DMS153 (cell line): ENCODE measurements around the gene NFATC1.

ENCODE experiments used
- DNase-seq: peaks from one replicate; lab custom pipeline; 2025; lab: John Stamatoyannopoulos, UW

NFATC1 gene

DNA sequence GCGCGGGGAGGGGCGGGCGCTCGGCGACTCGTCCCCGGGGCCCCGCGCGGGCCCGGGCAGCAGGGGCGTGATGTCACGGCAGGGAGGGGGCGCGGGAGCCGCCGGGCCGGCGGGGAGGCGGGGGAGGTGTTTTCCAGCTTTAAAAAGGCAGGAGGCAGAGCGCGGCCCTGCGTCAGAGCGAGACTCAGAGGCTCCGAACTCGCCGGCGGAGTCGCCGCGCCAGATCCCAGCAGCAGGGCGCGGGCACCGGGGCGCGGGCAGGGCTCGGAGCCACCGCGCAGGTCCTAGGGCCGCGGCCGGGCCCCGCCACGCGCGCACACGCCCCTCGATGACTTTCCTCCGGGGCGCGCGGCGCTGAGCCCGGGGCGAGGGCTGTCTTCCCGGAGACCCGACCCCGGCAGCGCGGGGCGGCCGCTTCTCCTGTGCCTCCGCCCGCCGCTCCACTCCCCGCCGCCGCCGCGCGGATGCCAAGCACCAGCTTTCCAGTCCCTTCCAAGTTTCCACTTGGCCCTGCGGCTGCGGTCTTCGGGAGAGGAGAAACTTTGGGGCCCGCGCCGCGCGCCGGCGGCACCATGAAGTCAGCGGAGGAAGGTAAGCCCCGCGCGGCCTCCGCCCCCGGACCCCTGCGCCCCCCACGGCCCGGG, at the start of gene NFATC1:
NFATC1 (plus strand) TSS at position 170 of the 644 bp plus-strand sequence; CDS start at position 465, 295 bp downstream.
- no peak for DNase-seq

DNA sequence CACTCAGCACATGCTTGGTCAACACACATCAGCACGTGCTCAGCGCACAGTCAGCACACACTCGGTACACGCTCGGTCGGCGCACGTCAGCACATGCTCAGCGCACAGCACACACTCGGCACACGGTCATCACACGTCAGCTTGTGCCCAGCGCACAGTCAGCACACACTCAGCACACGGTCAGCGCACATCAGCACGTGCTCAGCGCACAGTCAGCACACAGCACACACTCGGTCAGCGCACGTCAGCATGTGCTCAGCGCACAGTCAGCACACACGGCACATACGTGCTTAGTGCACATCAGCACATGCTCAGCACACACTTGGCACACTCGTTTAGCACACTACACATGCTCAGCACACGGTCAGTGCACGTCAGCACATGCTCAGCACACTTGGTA, 49.7 kb upstream of the NFATC1 start:
- DNase-seq: no peak

DNA sequence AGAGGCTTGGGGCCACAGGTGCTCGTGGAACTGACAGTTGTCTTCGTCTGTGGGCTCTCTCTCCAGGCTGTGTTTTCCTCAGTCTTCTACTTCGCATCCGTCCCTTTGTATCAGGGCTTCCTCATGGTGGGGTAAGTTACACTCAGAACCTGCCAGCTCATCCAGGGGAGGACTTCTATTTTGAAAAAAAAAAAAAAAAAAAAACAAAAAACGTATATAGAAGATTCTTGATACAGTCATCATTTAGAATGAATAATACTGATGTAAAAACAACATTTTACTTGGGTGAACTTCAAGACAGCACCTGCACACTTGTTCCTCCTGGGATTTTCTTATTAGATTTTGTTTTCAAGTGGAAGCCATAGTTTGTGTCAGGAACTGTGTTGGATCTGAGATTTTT, 47.7 kb upstream of the NFATC1 start:
- no peak for DNase-seq

DNA sequence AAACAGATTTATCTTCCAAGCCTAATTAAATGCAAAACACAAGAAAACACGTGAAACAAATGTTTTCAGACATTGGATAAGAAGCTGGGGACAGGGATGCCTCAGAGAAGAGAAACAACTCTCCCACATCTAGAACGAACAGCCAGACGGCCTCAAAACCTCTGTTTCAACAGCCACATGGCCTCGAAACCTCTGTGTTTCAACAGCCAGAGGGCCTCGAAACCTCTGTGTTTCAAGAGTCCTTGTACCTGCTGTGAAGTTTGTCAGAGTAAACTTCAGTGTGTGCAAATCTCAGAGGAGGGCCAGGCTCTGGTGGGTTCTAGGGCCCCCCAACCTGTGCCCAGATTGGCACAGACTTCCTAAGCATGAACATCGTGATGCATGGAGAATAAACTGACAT, 43.3 kb upstream of the NFATC1 start:
- no peak for DNase-seq

DNA sequence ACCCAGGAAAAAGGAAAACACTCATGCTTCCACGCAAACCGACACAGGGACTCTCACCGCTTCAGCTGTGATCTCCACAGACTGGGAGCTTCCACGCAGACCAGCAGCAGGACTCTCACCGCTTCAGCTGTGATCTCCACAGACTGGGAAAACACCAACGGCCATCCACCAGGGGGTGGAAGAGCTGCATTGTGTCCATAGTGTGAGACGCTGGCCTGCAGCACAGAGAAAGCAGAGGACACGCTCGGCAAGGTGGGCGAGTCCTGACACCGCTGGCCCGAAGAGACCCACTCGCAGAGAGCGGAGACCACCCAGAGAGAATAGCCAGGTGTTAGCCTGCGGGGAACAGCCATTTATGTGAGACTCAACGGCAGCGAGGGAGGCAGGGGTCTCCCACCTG, 42.5 kb upstream of the NFATC1 start:
- no peak for DNase-seq

DNA sequence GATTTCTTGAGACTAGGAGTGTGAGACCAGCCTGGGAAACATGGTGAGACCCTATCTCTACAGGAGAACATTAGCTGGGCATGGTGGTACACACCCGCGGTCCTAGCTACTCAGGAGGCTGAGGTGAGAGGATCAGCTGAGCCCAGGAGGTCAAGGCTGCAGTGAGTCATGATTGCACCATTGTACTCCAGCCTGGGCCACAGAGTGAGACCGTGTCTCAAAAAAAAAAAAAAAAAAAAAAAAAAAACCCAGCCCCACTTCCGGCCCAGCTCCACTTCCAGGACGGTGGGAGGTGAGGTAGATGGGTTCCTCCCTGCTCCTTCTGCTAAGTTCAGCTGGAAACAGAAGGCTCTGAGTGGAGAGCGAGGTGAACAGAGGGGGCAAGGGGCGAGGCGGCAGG, 41.4 kb upstream of the NFATC1 start:
- no peak for DNase-seq

DNA sequence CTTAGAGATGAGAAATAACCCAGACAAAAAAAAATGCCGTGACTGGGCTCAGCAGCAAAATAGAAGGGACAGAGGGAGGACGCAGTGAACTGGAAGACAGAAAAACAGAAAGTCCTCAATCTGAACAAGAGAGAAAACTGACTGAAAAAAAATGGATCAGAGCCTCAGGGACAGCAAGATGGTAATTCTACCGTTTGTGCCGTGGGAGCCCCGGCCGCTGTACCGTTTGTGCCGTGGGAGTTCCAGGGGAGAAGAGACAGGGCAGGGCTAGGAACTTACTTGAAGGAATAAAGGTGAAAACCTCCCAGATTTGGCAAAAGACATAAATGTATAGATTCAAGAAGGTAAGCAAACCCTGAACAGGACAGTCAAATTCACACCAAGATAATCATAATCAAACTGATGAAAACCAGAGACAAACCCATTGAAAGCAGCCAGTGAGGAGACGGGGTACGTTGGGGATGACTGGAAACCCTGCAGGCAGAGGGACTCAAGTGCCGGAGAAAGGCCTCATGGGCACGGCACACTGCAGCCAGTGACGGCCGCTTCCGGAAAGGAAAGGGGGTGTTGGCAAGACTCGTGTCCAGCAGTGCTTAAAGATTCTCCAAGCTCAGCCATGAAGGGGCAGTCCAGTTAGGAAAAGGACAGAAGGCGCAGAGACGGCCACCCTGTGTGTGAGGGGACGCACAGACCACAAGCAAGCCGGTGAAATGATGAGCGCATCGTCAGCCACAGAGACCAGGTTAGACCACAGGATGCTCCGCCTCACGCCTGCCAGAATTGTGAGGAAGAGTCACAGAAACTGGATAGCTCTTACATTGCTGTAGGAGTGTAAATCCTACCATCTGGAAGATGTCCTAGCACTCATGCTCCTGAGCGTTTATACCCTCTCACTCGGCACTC, 40.0 kb upstream of the NFATC1 start:
- DNase-seq: no peak

DNA sequence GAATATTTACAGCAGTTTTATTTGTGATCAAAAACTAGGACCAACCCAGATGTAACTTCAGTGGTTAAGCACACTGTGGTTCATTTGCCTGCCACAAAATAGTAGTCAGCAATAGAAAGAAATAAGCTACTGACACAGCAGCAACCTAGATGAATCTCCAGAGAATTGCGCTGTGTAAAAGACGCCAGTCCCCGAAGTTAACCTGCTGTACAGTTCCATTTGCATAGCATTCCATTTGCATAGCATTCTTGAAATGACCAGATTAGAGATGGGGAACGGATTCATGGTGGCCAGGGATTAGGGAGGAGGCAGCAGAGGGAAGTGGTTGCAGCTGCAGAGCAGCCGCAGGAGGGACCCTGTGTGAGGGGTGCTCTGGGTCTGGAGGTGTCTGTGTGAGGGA, 39.3 kb upstream of the NFATC1 start:
- DNase-seq: no peak

DNA sequence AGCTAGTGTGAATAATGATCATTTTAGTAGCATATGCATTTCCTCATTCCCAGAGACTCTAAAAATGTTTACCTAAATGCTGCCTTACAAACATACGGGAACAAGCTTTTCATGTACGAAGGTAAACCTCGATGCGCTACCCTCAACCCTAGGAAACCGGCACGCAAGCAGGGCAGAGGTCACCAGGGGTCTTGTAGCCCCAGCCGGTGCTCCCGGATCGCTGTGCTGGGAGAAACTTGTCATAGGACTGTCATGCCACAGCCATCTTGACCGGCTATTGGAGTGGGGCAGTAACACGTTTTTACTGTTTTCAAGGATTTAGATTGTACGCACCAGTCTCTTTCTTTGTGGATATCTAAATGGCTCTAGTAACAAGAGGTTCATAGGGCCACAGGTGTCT, 34.8 kb upstream of the NFATC1 start:
- no peak for DNase-seq

DNA sequence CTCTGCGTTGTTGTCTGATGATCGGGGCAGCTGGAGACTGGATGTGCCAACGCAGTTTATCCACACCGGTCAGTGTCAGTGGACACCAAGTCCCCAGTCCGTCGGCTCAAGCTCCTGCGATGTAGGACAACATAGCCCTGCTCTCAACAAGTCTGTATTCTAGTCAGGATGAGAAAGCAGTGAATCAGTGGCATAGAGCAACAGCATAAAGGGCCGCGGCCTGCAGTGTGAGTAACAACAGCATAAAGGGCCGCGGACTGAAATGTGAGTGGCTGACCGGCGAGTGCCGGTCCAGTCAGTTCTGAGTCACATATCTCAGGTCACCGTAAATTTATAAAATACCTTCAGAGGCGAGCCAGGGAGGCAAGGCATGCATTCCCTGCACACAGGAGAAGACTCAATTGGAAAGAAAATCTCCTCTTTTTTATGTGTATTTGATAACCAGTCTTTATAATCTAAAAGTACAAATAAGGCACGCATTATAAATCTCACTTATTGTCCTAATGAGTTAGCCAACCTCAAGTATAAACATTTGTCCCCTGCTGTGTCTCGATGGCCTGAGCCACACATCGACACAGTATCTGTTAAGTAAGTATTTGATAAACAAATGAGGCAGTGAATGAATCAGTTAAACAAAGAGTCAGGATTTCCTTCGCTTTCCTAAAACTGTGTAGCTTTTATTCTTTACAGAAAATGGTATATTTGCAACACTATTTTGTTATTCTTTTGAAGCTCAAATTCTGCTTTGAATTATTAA, 33.8 kb upstream of the NFATC1 start:
- DNase-seq: no peak

DNA sequence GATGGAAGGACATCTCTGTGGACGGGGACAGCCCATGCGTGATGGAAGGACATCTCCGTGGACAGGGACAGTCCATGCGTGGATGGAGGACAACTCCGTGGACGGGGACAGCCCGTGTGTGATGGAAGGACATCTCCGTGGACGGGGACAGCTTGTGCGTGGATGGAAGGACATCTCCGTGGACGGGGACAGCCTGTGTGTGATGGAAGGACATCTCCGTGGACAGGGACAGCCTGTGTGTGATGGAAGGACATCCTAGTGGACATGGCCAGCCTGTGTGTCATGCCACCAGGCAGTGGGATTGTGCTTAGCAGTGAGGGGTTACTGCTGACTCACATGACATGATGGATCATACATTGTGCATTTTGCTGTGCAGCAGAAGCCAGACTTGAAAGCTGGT, 30.0 kb upstream of the NFATC1 start:
- no peak for DNase-seq

DNA sequence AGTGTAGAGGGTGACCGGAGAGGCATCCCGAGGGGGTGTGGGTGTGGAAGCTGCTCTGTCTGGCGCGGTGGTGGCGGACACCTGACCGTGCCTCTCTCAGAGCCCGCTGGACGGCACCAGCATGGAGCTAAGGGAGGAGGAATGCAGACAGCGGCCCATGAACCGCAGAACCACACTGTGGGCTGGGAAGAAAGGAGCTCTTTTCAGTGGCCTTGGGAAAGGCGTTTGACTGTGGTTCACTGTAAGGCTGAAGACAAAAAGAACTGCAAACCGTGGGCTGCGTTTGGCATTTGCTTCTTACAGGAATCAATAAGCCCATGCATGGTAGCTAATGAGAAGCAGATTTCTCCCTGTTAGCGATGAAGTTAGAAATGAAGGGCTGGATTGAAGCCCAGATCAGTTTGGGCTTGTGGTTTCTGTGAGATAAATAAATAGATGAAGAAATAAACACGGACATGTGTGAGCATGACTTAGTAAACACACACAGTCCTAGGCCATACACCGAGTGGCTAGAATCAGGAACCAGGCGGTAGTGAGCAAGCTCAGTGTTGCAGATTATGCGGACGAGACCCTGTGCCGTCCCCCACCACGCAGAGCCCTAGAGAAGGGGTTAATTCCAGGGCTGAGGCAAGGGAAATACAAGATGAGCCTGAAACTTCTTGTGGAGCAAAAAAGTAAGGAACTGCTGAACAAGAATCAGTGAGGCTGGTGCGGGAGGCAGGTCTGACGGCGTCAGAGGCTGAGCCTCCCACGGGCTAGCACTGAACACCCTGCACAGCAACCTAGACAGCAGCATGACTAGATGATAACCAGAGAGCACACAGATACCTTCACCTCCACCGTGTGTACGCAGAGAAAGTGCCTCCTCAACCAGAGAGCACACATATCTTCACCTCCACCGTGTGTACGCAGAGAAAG, 29.3 kb upstream of the NFATC1 start:
- no peak for DNase-seq

DNA sequence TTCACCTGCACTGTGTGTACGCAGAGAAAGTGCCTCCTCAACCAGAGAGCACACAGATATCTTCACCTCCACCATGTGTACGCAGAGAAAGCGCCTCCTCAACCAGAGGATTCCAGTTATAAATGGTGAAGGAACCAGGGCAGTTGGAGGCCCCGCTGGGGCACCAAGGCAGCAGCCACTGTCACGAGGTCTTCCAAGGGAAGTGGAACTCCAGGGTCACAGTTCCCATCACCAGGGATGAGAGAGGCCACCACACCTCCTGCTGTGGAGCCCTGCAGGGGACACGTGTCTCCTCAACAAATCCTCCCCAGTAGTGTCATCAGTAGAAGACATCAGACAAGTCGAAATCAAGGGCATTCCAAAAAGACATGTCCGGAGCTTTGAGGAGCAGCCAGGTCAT, 28.2 kb upstream of the NFATC1 start:
- no peak for DNase-seq

DNA sequence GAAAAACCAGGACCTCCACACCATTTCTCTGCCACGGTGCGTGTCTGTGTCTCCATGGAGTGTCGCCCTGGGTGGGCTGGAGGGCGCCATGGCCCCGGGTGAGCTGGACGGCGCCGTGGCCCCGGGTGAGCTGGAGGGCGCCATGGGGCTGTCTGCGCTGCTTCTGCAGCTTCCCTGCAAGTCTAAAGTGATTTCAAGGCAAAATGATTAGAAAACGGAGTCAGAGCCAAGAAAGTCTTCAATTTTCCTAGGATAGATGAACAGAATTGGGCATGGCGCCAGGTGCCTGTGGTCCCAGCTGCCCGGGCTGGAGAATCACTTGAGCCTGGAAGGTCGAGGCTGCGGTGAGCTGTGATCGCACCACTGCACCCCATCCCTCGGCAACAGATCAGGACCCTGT, 27.7 kb upstream of the NFATC1 start:
- DNase-seq: no peak

DNA sequence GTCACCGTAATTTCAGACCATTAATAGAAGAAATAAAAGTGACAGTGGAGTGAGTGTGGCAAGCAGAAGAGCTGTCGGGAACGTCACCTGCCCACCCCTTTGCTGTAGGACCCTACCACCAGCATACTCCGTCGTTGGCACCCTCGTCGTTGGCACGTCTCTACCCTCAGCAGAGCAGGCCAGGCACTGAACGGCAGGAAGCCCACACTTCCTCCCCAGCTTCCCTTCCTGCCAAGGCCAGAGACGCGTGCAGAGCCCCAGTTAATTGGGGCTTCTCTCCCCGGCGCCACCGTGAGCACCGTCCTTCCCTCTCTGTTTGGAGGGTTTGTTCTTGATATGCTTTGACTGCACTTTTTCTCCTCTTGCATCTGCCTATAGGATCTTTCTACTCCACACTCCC, 27.0 kb upstream of the NFATC1 start:
- DNase-seq: no peak

DNA sequence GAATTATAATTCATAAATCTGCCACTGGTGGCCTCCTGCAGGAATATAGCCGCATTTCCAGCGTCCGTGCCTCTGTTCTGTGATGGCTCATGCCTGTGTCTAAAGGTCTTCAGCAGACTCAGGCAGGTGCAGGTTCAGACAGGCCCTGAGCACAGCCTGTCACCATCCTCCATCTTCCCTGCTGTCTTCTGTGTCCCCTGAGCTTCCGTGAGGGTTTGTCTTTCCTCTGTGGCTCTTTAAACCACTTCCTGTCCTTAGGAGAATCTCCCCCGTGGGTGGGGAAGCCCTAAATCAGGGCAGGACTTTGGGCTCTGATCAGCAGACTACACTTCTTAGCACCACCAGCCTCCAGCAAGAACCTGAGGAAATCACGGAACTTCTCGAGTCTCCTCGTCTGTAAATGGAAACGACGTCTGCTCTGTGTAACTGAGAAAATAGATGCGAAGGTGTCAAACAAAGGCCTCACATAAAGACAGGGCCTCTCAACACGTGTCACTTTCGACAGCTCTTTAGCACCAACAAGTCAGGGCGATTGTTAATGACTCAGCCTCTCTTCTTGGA, 24.1 kb upstream of the NFATC1 start:
- no peak for DNase-seq

DNA sequence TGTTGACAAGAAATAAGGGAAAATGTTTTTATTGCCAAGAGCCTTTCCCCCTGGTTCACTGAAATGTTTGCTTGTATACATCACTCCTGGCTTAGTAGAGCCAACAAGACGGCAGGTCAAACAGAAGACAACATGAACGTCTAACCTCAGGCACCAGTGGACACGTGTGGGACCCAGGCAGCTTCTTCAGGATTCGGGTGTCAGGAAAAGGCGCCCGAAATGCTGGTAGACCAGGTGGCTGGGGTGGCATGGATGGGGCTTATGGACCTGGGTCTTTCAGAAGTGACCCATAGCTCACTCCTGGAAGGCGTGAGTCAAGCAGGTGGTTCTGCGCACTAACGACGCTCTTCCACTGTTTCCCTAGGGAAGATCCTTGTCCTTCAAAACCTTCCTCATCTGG, 23.3 kb upstream of the NFATC1 start:
- no peak for DNase-seq

DNA sequence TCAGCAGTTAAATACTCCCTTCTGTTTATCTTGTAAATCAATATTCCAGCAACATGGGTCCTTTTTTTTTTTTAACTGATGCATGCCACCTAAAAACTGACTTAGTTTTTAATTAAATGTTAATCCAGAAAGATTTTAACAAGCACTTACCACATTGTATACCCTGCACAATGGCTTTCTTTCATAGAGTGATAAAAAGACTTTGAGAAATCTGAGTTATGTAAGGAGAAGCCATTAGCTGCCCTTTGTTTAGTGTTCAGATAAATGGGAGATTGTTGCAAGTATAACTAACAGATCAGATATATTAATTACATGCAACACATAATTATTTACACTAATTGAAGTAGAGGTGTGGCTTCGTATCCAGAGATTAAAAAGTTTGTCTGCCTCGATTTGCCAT, 22.7 kb upstream of the NFATC1 start:
- DNase-seq: no peak

DNA sequence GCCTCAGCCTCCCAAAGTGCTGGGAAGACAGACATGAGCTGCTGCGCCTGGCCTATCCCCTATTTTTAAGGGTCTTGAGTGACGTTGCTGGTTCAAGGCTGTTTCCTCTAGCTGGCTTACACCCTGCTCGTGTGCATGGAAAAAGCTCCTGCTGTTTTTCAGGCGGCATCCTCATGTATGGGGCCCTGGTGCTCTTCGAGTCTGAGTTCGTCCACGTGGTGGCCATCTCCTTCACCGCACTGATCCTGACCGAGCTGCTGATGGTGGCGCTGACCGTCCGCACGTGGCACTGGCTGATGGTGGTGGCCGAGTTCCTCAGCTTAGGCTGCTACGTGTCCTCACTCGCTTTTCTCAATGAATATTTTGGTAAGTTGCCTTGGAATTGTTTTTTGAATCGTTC, 22.0 kb upstream of the NFATC1 start:
- no peak for DNase-seq

DNA sequence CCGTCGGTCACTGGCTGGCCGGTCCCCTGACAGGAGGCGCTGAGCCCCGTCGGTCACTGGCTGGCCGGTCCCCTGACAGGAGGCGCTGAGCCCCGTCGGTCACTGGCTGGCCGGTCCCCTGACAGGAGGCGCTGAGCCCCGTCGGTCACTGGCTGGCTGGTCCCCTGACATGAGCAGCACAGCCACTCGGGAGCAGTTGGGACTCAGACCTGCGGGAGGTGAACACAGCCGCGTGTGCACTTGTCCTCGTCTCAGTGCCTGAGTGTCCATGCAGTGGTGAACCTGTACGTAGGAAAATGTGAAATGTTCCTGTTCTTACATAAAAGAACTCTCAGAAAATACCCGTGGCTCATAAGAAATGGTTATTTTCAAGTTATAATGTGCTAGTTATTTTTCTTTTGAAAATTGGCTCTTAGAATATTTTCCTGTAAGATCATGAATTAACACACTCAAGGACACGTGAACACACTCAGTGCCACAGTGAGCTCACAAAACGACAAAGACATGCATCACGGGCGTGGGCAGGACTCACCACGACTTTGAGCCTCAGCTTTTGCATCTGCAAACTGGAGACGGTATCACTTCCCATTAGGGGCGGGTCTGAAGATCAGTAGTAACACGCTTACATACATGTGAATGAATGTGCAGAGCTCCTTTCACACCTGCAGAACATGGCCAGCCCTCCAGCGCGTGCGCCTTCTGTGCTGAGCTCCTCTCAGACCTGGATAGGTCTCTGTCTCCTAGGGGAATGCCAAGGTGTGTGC, 21.1 kb upstream of the NFATC1 start:
- DNase-seq: no peak
